ENCODE data around the gene KCNQ1OT1.

KCNQ1OT1 gene

GRCh38 chr11:2666828-2667570, 32.8 kb downstream of the KCNQ1OT1 start:
- DNase-seq (ENCODE audit: low spot score) = no peak

GRCh38 chr11:2666401-2666741, 33.4 kb downstream of the KCNQ1OT1 start:
- no peak for DNase-seq (ENCODE audit: low spot score)

GRCh38 chr11:2665526-2666400, 34.0 kb downstream of the KCNQ1OT1 start:
- DNase-seq (ENCODE audit: low spot score) = no peak

- DNase-seq (ENCODE audit: low spot score) = no peak
These were observed 34.8 kb downstream of the KCNQ1OT1 start for GRCh38 chr11:2664791-2665525.

- no peak for DNase-seq (ENCODE audit: low spot score)
These were observed 35.4 kb downstream of the KCNQ1OT1 start for GRCh38 chr11:2664376-2664775.

GRCh38 chr11:2663915-2664314, 35.9 kb downstream of the KCNQ1OT1 start:
- DNase-seq (ENCODE audit: low spot score) = no peak

GRCh38 chr11:2663506-2663905, 36.3 kb downstream of the KCNQ1OT1 start:
- no peak for DNase-seq (ENCODE audit: low spot score)

GRCh38 chr11:2662430-2663299, 37.1 kb downstream of the KCNQ1OT1 start:
- DNase-seq (ENCODE audit: low spot score) = no peak

- no peak for DNase-seq (ENCODE audit: low spot score)
These were observed 37.8 kb downstream of the KCNQ1OT1 start for GRCh38 chr11:2662024-2662312.

GRCh38 chr11:2661173-2662023, 38.4 kb downstream of the KCNQ1OT1 start:
- no peak for DNase-seq (ENCODE audit: low spot score)

- DNase-seq (ENCODE audit: low spot score) = no peak
These were observed 39.3 kb downstream of the KCNQ1OT1 start for GRCh38 chr11:2660357-2660939.

- no peak for DNase-seq (ENCODE audit: low spot score)
These were observed 42.0 kb downstream of the KCNQ1OT1 start for GRCh38 chr11:2657697-2658284.

- DNase-seq (ENCODE audit: low spot score) = no peak
These were observed 42.9 kb downstream of the KCNQ1OT1 start for GRCh38 chr11:2656859-2657258.

GRCh38 chr11:2655834-2656622, 43.8 kb downstream of the KCNQ1OT1 start:
- no peak for DNase-seq (ENCODE audit: low spot score)

- DNase-seq (ENCODE audit: low spot score) = no peak
These were observed 44.6 kb downstream of the KCNQ1OT1 start for GRCh38 chr11:2655016-2655719.

- DNase-seq (ENCODE audit: low spot score) = no peak
These were observed 45.7 kb downstream of the KCNQ1OT1 start for GRCh38 chr11:2653930-2654739.

- no peak for DNase-seq (ENCODE audit: low spot score)
These were observed 46.6 kb downstream of the KCNQ1OT1 start for GRCh38 chr11:2653198-2653551.
